Karpas-422 (cell line): ENCODE data around the gene PASK. TPM values are rescaled to one million over a fixed set of nuclear protein-coding genes. Genes with fewer than 3 reads are reported as not detected.

Experiments used
- DNase-seq: peaks from one replicate; pipeline ENCODE4 v3.0.0-alpha.2; 2015
- H2AFZ ChIP-seq: fragments of 200-600 bp; sonication (generic); 2 replicates; pipeline ENCODE4 v1.6.1; 2014; ENCODE audit warnings: antibody characterized with exemption, low read length, mixed read lengths
- H3K27ac ChIP-seq: fragments of 200-600 bp; sonication (generic); 2 replicates; pipeline ENCODE4 v1.5.1; 2014; ENCODE audit warnings: mild to moderate bottlenecking, low read length, moderate library complexity
- H3K27me3 ChIP-seq: fragments of 200-600 bp; sonication (generic); 2 replicates; pipeline ENCODE4 v1.6.1; 2014; ENCODE audit warnings: low read length, mixed read lengths
- H3K36me3 ChIP-seq: fragments of 200-600 bp; sonication (generic); 2 replicates; pipeline ENCODE4 v1.6.1; 2014; ENCODE audit warnings: low read length, mixed read lengths; ENCODE audit not compliant: insufficient read depth
- H3K4me1 ChIP-seq: fragments of 200-600 bp; sonication (generic); 2 replicates; pipeline ENCODE4 v1.6.1; 2014; ENCODE audit warnings: mild to moderate bottlenecking, low read length, mixed read lengths
- H3K4me2 ChIP-seq: fragments of 200-600 bp; sonication (generic); 2 replicates; pipeline ENCODE4 v1.6.1; 2014; ENCODE audit warnings: low read length, low read depth, mild to moderate bottlenecking; ENCODE audit not compliant: poor library complexity, severe bottlenecking
- H3K4me3 ChIP-seq: fragments of 200-600 bp; sonication (generic); 2 replicates; pipeline ENCODE4 v1.5.1; 2014; ENCODE audit warnings: mild to moderate bottlenecking, antibody characterized with exemption, low read length, mixed read lengths
- H3K79me2 ChIP-seq: fragments of 200-600 bp; sonication (generic); 2 replicates; pipeline ENCODE4 v1.6.1; 2014; ENCODE audit warnings: mild to moderate bottlenecking, low read length, mixed read lengths
- H3K9ac ChIP-seq: fragments of 200-600 bp; sonication (generic); 2 replicates; pipeline ENCODE4 v1.6.0; 2014; ENCODE audit warnings: low read length
- H3K9me2 ChIP-seq: fragments of 200-600 bp; sonication (generic), shearing (Covaris generic); replicated peaks from 2 replicates; pipeline ENCODE4 v1.6.0; 2014; ENCODE audit warnings: mild to moderate bottlenecking, low read length, moderate library complexity; ENCODE audit not compliant: insufficient read depth
- H3K9me3 ChIP-seq: fragments of 300-700, 200-600 bp; sonication (generic); 2 replicates; pipeline ENCODE4 v1.6.1; 2014; ENCODE audit warnings: low read length, mixed read lengths
- H4K20me1 ChIP-seq: fragments of 200-600 bp; sonication (generic); 2 replicates; pipeline ENCODE4 v1.6.1; 2014; ENCODE audit warnings: mild to moderate bottlenecking, antibody characterized with exemption, low read length, low read depth; ENCODE audit not compliant: insufficient read depth
- total RNA-seq: library from RNA; depleted of rRNA; stranded (reverse); fragments of >200 nt; shearing (Covaris generic); gene quantifications from 2 replicates; pipeline ENCODE4 v1.2.3, GENCODE V29; 2014; ENCODE audit warnings: low replicate concordance

PASK gene
- total RNA-seq, 1 experiment from 2014 or later, result 23.9 TPM

DNA sequence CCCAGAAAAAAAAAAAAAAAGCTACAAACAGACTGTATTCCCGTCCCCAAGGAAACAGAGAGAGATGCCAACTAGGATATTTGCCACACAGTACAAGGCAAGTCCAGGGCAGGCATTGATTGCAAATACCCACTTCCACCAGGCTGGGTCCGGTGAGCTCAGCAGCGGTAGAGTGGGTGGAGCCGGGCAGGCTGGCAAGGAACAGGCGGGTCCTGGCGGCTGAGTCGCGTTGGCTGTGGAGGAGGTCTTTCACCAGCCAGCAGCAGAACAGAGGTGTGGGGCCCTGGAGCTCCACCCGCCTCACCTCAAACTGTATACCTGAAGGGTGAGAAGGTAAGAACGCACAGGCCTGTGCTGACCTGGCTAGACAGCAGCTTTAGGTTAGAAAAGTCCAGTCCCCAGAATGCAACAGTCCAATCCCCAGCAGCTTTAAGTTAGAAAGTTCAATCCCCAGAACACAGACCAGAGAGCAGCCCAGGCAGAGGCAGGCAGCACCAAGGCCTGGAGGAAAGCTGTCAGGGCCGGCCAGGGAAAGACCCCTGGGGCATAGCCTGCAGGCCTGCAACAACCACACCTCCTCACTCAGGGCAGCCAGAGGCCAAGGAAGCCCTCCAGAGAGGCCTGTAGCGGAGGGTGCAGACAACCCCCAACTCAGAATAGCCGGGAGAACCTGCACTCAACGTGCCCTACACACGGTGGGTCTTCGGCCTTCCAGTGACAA is 25.3 kb downstream of the PASK start:
- H3K4me2 ChIP-seq, result no peak overlapping the region
- H4K20me1 ChIP-seq, result no peaks in the 10 kb centered on the region
- no peak overlapping the region for H3K4me3 ChIP-seq
- H2AFZ ChIP-seq, result no peak overlapping the region
- peaks cover 19% of the 10 kb centered on the region for H3K36me3 ChIP-seq
- H3K9me3 ChIP-seq, result no peaks in the 10 kb centered on the region
- no peak for DNase-seq
- H3K27me3 ChIP-seq, result no peaks in the 10 kb centered on the region
- H3K9ac ChIP-seq, result no peak overlapping the region
- no peaks in the 10 kb centered on the region for H3K9me2 ChIP-seq
- no peaks in the 10 kb centered on the region for H3K4me1 ChIP-seq
- H3K27ac ChIP-seq, result no peak overlapping the region
- peaks cover 6% of the 10 kb centered on the region for H3K79me2 ChIP-seq

GRCh38 chr2:241122376-241123002 is 26.8 kb downstream of the PASK start:
- DNase-seq, result no peak
- Histone ChIP-seq H3K4me2 (no peak overlapping the region), H3K79me2 (peaks cover 6% of the 10 kb centered on the region), H3K27me3 (no peaks in the 10 kb centered on the region), H3K4me3 (no peak overlapping the region), H3K4me1 (no peaks in the 10 kb centered on the region), H3K27ac (no peak overlapping the region), H4K20me1 (no peaks in the 10 kb centered on the region), H2AFZ (no peak overlapping the region), H3K9ac (no peak overlapping the region), H3K9me2 (no peaks in the 10 kb centered on the region), H3K36me3 (peaks cover 19% of the 10 kb centered on the region), H3K9me3 (no peaks in the 10 kb centered on the region)

DNA sequence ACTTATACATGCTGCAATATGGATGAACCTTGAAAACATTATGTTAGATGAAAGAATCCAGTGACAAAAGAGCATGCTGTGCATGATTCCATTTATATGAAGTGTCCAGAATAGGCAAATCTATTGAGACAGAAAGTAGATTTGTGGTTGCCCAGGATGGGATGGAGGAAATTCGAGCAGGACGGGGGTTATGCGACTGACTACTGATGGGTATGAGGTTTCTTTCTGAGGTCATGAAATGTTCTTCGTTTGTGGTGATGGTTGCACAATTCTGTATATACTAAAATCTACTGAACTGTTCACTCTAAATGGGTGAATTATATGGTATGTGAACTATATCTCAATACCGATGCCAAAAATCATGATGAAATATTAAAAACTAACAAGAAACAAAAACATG is 28.3 kb downstream of the PASK start:
- H3K9me2 ChIP-seq, result no peaks in the 10 kb centered on the region
- no peak for DNase-seq
- H3K27ac ChIP-seq, result no peak overlapping the region
- no peaks in the 10 kb centered on the region for H3K27me3 ChIP-seq
- no peak overlapping the region for H3K9ac ChIP-seq
- no peaks in the 10 kb centered on the region for H4K20me1 ChIP-seq
- H3K4me3 ChIP-seq, result no peak overlapping the region
- H3K79me2 ChIP-seq, result peaks cover 6% of the 10 kb centered on the region
- H3K36me3 ChIP-seq, result peaks cover 24% of the 10 kb centered on the region
- H3K9me3 ChIP-seq, result no peaks in the 10 kb centered on the region
- no peak overlapping the region for H2AFZ ChIP-seq
- no peak overlapping the region for H3K4me2 ChIP-seq
- no peaks in the 10 kb centered on the region for H3K4me1 ChIP-seq

- Histone ChIP-seq H3K27ac (no peak overlapping the region), H3K4me1 (no peaks in the 10 kb centered on the region), H3K9me2 (no peaks in the 10 kb centered on the region)
Observed at GRCh38 chr2:241120440-241120839, 28.8 kb downstream of the PASK start.

DNA sequence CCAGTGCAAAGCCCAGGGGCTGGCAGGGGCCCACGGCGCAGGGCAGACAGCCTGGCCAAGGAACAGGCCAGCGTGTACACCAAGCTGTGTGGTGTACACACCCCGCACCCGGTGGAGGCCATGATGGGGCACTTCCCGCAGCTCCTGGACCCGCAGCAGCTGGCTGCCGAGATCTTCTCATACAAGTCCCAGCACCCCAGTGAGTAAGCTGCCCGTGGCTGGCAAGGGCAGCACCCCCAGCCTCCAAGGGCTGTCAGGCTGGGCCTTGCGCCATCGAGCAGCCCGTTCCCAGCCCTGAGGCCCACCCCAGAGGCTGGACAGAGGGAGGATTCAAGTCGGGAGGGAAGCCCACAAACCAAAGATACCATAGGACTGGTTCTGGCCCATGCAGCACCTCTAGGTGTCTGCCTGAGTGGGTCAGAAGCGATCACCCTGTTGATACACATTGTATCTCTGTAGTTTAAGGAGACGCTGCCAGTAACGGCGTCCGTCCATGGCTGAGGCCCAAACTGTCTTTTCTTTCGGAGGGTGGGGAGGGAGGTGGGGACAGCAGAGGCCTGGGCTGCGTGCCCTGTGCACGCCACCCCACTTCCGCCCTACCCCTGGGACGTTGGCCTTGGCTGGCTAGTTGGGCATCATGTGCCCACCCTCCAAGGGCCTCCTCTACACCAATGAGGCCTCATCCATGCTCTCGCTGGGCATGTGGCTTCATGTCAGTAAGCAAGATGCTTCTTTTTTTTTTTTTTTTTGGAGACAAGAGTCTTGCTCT is 30.4 kb downstream of the PASK start:
- Histone ChIP-seq H3K9me3 (no peaks in the 10 kb centered on the region), H3K36me3 (peaks cover 27% of the 10 kb centered on the region), H3K9me2 (no peaks in the 10 kb centered on the region), H3K4me3 (no peak overlapping the region), H3K79me2 (peaks cover 6% of the 10 kb centered on the region; the same call in 1 of the 2 replicates), H3K4me2 (no peak overlapping the region), H3K27me3 (no peaks in the 10 kb centered on the region), H3K27ac (no peak overlapping the region), H2AFZ (no peak overlapping the region), H4K20me1 (no peaks in the 10 kb centered on the region), H3K4me1 (no peaks in the 10 kb centered on the region), H3K9ac (no peak overlapping the region)
- no peak for DNase-seq

More at GRCh38 chr2:241120440-241120839, 28.8 kb downstream of the PASK start:
- Histone ChIP-seq H3K9me3 (no peaks in the 10 kb centered on the region), H3K27me3 (no peaks in the 10 kb centered on the region), H3K36me3 (peaks cover 24% of the 10 kb centered on the region), H3K9ac (no peak overlapping the region), H3K4me3 (no peak overlapping the region), H3K79me2 (peaks cover 6% of the 10 kb centered on the region), H3K4me2 (no peak overlapping the region), H2AFZ (no peak overlapping the region), H4K20me1 (no peaks in the 10 kb centered on the region)
- peak; percentile 45 for DNase-seq

GRCh38 chr2:241116606-241117560 is 32.4 kb downstream of the PASK start:
- DNase-seq, result no peak

GRCh38 chr2:241115361-241115760 is 33.9 kb downstream of the PASK start:
- no peaks in the 10 kb centered on the region for H3K9me2 ChIP-seq
- H3K27me3 ChIP-seq, result no peaks in the 10 kb centered on the region

More at GRCh38 chr2:241116606-241117560, 32.4 kb downstream of the PASK start:
- Histone ChIP-seq H4K20me1 (no peaks in the 10 kb centered on the region), H3K9me3 (no peaks in the 10 kb centered on the region), H3K4me3 (no peak overlapping the region), H3K9me2 (no peaks in the 10 kb centered on the region), H3K4me2 (no peak overlapping the region), H3K27ac (no peak overlapping the region), H3K9ac (no peak overlapping the region), H3K36me3 (peaks cover 23% of the 10 kb centered on the region), H3K79me2 (peaks cover 6% of the 10 kb centered on the region; the same call in 1 of the 2 replicates), H3K4me1 (peaks cover 3% of the 10 kb centered on the region; the same call in 1 of the 2 replicates), H2AFZ (no peak overlapping the region), H3K27me3 (no peaks in the 10 kb centered on the region)

More at GRCh38 chr2:241115361-241115760, 33.9 kb downstream of the PASK start:
- Histone ChIP-seq H3K9me3 (no peaks in the 10 kb centered on the region), H4K20me1 (no peaks in the 10 kb centered on the region), H3K27ac (no peak overlapping the region), H3K4me2 (no peak overlapping the region), H3K4me1 (peaks cover 18% of the 10 kb centered on the region), H3K4me3 (no peak overlapping the region), H3K79me2 (no peaks in the 10 kb centered on the region), H3K36me3 (peaks cover 8% of the 10 kb centered on the region; the same call in 1 of the 2 replicates), H3K9ac (no peak overlapping the region), H2AFZ (no peak overlapping the region)
- no peak for DNase-seq
